Measurements from ENCODE around the gene WNT11.

- no peak for TF ChIP-seq GLI4 (CRISPR knock-in tag; IDR thresholded peaks at IDR 0.05; ENCODE audit: borderline replicate concordance)
- TF ChIP-seq RFXANK (CRISPR knock-in tag; IDR thresholded peaks at IDR 0.05) = no peak
- no peak for TF ChIP-seq ETV6 (CRISPR knock-in tag; conservative IDR thresholded peaks at IDR 0.05)
- no peak for TF ChIP-seq JUND (CRISPR knock-in tag; IDR thresholded peaks at IDR 0.05)
- no peak for TF ChIP-seq FOXJ3 (CRISPR knock-in tag; IDR thresholded peaks at IDR 0.05; ENCODE audit: borderline replicate concordance)
- TF ChIP-seq KDM1A (CRISPR knock-in tag; IDR thresholded peaks at IDR 0.05) = no peak
- TF ChIP-seq ZBTB40 (IDR thresholded peaks at IDR 0.05) = no peak
- TF ChIP-seq ZBTB40 (CRISPR knock-in tag; IDR thresholded peaks at IDR 0.05) = no peak
- TF ChIP-seq ZNF503 (CRISPR knock-in tag; IDR thresholded peaks at IDR 0.05) = no peak
These were observed 59.1 kb downstream of the WNT11 start for GRCh38 chr11:76147106-76147740.
